HL-60 (cell line): ENCODE data around the gene GFAP.

ENCODE experiments used
- CTCF ChIP-seq: IDR thresholded peaks from one replicate; pipeline ENCODE4 v1.5.1; 2011; ENCODE audit warnings: low read length, control low read depth, inconsistent platforms; ENCODE audit not compliant: insufficient read depth
- GABPA ChIP-seq: IDR thresholded peaks from 2 replicates; pipeline ENCODE4 v1.6.1; 2012; ENCODE audit warnings: low read depth
- POLR2AphosphoS5 ChIP-seq: IDR thresholded peaks from 2 replicates; pipeline ENCODE4 v1.6.1; 2012; ENCODE audit warnings: low read depth
- REST ChIP-seq: IDR thresholded peaks from 2 replicates; pipeline ENCODE4 v1.6.1; 2012; ENCODE audit warnings: low read depth; ENCODE audit not compliant: insufficient replicate concordance
- SPI1 ChIP-seq: IDR thresholded peaks from 2 replicates; pipeline ENCODE4 v1.6.1; 2012; ENCODE audit warnings: low read depth, mild to moderate bottlenecking, borderline replicate concordance

- TF ChIP-seq CTCF: no peak
- TF ChIP-seq REST: no peak
- no peak for TF ChIP-seq POLR2AphosphoS5
- no peak for TF ChIP-seq GABPA
- no peak for TF ChIP-seq SPI1
These were observed 37.7 kb upstream of the GFAP start for GRCh38 chr17:44952946-44953475.
